ENCODE results near the gene HSD17B8.
"Not testable (repeated sequence)": the region's sequence is repeated elsewhere in the genome, so short reads cannot be mapped to it uniquely, and the experiment has no call there.

Gene HSD17B8

GRCh38 chr6:33207552-33208090 is 3.2 kb downstream of the HSD17B8 start:
- no peak for FAIRE-seq

- FAIRE-seq = no peak
These were observed 3.9 kb downstream of the HSD17B8 start, which contains the start of gene RING1 for GRCh38 chr6:33208091-33208967. TSS of gene RING1 (plus strand) at chr6:33208500. CDS start at chr6:33208823, 323 bp downstream.

DNA sequence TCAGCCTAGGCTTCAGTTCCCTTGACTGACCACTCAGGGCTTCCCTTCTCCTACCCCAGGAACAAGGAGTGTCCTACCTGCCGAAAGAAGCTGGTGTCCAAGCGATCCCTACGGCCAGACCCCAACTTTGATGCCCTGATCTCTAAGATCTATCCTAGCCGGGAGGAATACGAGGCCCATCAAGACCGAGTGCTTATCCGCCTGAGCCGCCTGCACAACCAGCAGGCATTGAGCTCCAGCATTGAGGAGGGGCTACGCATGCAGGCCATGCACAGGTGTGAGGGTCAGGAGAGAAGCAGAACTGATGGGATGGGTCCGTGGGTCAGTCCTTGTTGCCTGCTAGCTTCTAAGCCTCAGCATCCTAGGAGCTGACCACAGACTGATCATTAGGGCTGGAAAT is 5.4 kb downstream of the HSD17B8 start:
- FAIRE-seq = no peak

DNA sequence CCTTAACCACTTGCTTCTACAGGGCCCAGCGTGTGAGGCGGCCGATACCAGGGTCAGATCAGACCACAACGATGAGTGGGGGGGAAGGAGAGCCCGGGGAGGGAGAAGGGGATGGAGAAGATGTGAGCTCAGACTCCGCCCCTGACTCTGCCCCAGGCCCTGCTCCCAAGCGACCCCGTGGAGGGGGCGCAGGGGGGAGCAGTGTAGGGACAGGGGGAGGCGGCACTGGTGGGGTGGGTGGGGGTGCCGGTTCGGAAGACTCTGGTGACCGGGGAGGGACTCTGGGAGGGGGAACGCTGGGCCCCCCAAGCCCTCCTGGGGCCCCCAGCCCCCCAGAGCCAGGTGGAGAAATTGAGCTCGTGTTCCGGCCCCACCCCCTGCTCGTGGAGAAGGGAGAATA is 6.7 kb downstream of the HSD17B8 start:
- no peak for FAIRE-seq

DNA sequence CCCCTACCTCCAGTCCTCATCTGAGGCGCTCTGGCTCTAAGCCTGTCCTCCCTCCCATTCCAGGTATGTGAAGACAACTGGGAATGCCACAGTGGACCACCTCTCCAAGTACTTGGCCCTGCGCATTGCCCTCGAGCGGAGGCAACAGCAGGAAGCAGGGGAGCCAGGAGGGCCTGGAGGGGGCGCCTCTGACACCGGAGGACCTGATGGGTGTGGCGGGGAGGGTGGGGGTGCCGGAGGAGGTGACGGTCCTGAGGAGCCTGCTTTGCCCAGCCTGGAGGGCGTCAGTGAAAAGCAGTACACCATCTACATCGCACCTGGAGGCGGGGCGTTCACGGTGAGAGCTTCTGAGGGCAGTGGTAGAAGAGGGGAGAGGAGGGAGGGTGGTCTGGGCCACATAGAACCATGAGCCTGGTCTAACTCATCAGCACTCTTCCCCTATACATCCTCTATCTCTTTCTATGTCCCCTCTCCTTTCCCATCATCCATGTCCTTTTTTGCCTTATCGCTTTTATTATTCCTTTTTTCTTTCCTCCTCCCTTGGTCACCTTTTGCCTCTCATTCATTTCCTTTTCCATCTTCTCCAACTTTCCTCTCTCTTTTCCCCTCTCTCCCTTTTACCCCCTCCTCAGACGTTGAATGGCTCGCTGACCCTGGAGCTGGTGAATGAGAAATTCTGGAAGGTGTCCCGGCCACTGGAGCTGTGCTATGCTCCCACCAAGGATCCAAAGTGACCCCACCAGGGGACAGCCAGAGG is 7.4 kb downstream of the HSD17B8 start:
- no peak for FAIRE-seq

DNA sequence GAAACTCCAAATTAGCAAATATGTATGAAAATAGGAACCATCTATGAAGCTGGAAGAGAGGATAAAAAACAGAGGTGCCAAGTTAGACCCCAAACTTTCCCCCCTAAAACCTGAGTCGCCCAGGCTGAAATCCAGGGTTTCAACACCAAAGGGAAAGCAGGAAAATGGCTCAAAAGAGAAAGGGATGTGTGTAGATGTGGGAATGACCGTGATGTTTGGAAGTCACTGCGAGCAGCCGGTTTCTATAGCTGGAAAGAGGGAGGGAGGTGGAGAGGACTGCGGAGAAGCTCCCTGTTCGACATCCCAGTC is 8.4 kb downstream of the HSD17B8 start:
- FAIRE-seq = no peak

GRCh38 chr6:33213166-33213988 is 8.9 kb downstream of the HSD17B8 start:
- FAIRE-seq = no peak

DNA sequence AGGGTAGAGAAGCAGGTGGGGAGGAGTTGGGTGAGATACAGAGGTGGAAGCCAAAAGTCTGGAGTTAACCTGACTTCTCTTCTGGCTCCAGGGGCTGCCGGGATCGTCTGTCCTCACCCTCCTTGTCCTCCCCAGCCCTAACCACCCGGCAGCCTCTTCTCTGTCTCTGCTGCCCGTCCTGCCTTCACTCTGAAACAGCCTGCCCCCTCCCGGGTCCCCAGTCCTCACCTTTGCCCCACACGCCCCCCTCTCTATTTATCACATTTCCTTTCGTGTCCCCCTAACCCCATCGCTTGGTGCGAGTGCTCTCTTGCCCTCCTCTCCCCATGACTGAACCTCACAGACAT is 9.5 kb downstream of the HSD17B8 start:
- no peak for FAIRE-seq

GRCh38 chr6:33215271-33216116 is 11.0 kb downstream of the HSD17B8 start:
- no peak for FAIRE-seq

GRCh38 chr6:33216117-33216649 is 11.7 kb downstream of the HSD17B8 start:
- FAIRE-seq = no peak

DNA sequence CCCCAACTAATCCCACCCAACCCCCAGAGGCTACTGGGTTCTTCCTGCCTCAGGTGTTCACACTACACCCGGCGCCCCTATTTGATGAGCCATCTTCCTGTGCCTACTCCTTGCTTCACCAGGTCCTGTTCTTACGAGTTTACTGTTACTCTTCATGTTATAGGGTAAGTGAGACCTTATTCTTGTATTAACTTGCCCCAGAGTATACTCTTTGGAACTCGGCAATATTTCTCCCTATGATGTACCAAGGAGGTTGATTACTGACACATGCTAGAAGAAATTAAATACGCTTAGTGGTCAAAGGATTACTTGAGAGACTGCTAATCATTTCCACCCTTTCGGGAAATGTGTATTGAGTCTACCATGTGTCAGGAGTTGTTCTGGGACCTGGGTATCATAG is 12.8 kb downstream of the HSD17B8 start:
- no peak for FAIRE-seq

GRCh38 chr6:33217681-33218080 is 13.2 kb downstream of the HSD17B8 start:
- FAIRE-seq = no peak

DNA sequence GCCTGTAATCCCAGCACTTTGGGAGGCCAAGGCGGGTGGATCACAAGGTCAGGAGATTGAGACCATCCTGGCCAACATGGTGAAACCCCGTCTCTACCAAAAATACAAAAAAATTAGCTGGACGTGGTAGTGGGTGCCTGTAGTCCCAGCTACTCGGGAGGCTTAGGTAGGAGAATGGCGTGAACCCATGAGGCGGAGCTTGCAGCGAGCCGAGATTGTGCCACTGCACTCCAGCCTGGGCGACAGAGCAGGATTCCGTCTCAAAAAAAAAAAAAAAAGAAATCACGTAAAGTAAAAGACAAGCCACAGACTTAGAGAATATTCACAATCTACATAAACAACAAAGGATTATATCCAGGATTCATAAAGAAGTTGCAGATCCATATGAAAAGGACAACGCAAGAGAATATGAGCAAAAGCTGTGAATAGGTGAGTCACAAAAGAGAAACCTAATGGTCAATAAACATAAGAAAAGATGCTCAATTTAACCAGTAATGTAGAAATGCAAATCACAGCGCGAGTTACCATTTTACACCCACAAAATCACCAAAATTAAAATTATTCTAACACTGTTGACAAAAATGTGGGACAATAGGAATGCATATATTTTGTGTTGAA is 22.2 kb downstream of the HSD17B8 start:
- not testable (repeated sequence) for FAIRE-seq

GRCh38 chr6:33235221-33235634 is 30.8 kb downstream of the HSD17B8 start:
- FAIRE-seq = no peak

DNA sequence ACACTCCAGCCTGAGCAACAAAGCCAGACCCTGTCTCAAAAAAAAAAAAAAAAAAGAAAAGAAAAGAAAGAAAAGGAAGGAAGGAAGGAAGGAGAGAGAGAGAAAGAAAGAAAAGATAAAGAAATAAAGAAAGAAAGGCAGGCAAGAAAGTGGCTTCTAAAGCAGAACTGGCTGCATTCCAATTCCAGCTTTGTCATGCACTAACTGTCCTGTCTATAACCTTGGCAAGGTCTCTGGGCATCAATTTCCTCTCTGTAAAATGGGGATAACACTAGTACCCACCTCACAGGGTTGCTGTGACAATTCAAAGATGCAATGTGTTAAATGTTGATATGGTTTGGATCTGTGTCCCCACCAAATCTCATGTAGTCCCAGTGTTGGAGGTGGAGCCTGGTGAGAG is 31.9 kb downstream of the HSD17B8 start:
- FAIRE-seq = no peak

- FAIRE-seq = no peak
These were observed 32.4 kb downstream of the HSD17B8 start for GRCh38 chr6:33236852-33237251.

DNA sequence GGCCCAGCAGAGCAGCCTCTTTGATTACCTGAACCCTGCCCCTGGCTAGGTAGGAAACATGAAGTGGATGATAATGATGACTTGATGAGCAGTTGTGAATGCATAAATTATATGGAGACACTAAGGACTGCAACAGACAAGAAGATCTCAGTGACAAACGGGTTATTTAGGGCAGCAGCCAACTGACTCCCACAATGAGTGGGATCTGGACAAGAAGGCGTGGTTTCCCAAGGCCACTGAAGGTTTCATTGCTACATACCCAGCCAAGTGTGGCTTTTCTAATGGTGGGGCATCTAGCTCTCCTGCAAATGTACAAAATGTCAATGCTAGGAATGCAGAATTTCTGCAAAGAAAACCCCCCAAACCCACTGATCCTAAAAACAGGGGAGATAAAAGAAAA is 33.3 kb downstream of the HSD17B8 start:
- FAIRE-seq = no peak

DNA sequence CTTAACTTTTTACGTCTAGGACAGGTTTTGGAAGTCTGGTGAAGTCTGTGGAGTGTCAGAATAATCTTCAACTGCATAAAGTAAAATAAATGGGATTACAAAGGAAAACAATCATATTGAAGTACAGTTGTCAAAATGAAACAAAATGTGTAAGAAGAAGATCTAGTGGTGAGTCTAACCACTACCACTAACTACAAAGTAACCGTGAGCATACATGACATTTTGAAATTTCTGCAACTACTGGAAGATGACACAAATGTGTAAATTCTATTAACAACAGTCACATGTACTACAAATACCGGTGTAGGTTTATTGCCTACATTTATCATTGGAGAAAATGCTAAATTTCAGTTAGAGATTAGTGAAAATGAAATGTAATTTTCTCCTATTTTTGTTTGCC is 37.5 kb downstream of the HSD17B8 start:
- no peak for FAIRE-seq

- FAIRE-seq = no peak
These were observed 39.0 kb downstream of the HSD17B8 start for GRCh38 chr6:33243476-33243875.

GRCh38 chr6:33247977-33248642 is 43.7 kb downstream of the HSD17B8 start:
- FAIRE-seq = no peak

GRCh38 chr6:33248643-33248931 is 44.1 kb downstream of the HSD17B8 start:
- no peak for FAIRE-seq

Data from TTC549 (cell line).